Trophoblast cell (in vitro differentiated cells and primary cell): Measurements from ENCODE around the gene LIMK2.

Experiments used
- DNase-seq, 2 donors: peaks; one replicate each; pipeline ENCODE4 v3.0.0-alpha.2; 2016
- H2AFZ ChIP-seq: 2 replicates; pipeline ENCODE4 v1.6.1; 2013; ENCODE audit warnings: low read length, moderate library complexity, mild to moderate bottlenecking; ENCODE audit not compliant: insufficient read depth, poor library complexity
- H2AK5ac ChIP-seq: 2 replicates; pipeline ENCODE4 v1.6.1; 2013; ENCODE audit warnings: mild to moderate bottlenecking, low read length
- H2BK120ac ChIP-seq: 2 replicates; pipeline ENCODE4 v1.6.1; 2013; ENCODE audit warnings: low read length, mild to moderate bottlenecking, moderate library complexity; ENCODE audit not compliant: insufficient read depth, poor library complexity
- H2BK12ac ChIP-seq: 2 replicates; pipeline ENCODE4 v1.6.1; 2013; ENCODE audit warnings: mild to moderate bottlenecking, low read length, moderate library complexity
- H2BK5ac ChIP-seq: 2 replicates; pipeline ENCODE4 v1.6.1; 2013; ENCODE audit warnings: low read length, low read depth, moderate library complexity, mild to moderate bottlenecking; ENCODE audit not compliant: poor library complexity
- H3K14ac ChIP-seq: 2 replicates; pipeline ENCODE4 v1.6.1; 2013; ENCODE audit warnings: mild to moderate bottlenecking, low read length
- H3K18ac ChIP-seq: 2 replicates; pipeline ENCODE4 v1.6.1; 2013; ENCODE audit warnings: mild to moderate bottlenecking, low read length
- H3K23ac ChIP-seq: 2 replicates; pipeline ENCODE4 v1.6.1; 2013; ENCODE audit warnings: low read length
- H3K27ac ChIP-seq: 2 replicates; pipeline ENCODE4 v1.5.1; 2013; ENCODE audit warnings: low read depth, mild to moderate bottlenecking, inconsistent platforms, low read length, moderate library complexity
- H3K27me3 ChIP-seq: 2 replicates; pipeline ENCODE4 v1.6.1; 2013; ENCODE audit warnings: inconsistent platforms, mild to moderate bottlenecking, low read length, moderate library complexity; ENCODE audit not compliant: insufficient read depth
- H3K36me3 ChIP-seq, 2 experiments: 1 replicate in 1 of 2; 2 replicates in 1 of 2; pipeline ENCODE4 v1.6.1; 2013; ENCODE audit warnings: low read length in 2 of 2, mild to moderate bottlenecking in 2 of 2, moderate library complexity in 1 of 2; ENCODE audit not compliant: insufficient read depth in 2 of 2, control insufficient read depth in 1 of 2
- H3K4ac ChIP-seq: 2 replicates; pipeline ENCODE4 v1.6.1; 2013; ENCODE audit warnings: low read depth, mild to moderate bottlenecking, low read length, moderate library complexity
- H3K4me1 ChIP-seq, 2 experiments: 1 replicate in 1 of 2; 2 replicates in 1 of 2; pipeline ENCODE4 v1.6.1; 2013; ENCODE audit warnings: low read length in 2 of 2, mild to moderate bottlenecking in 2 of 2, moderate library complexity in 1 of 2; ENCODE audit not compliant: insufficient read depth in 2 of 2, control insufficient read depth in 1 of 2
- H3K4me2 ChIP-seq: 2 replicates; pipeline ENCODE4 v1.6.1; 2013; ENCODE audit warnings: inconsistent platforms, mild to moderate bottlenecking, low read length, moderate library complexity
- H3K4me3 ChIP-seq: 2 replicates; pipeline ENCODE4 v1.5.1; 2013; ENCODE audit warnings: mild to moderate bottlenecking, low read depth, low read length, inconsistent platforms
- H3K79me1 ChIP-seq: one replicate; pipeline ENCODE4 v1.6.1; 2013; ENCODE audit warnings: low read length
- H3K79me2 ChIP-seq: 2 replicates; pipeline ENCODE4 v1.6.1; 2013; ENCODE audit warnings: low read length, mild to moderate bottlenecking; ENCODE audit not compliant: control insufficient read depth, insufficient read depth, poor library complexity
- H3K9ac ChIP-seq: 2 replicates; pipeline ENCODE4 v1.6.1; 2013; ENCODE audit warnings: mild to moderate bottlenecking, low read length
- H3K9me3 ChIP-seq: 2 replicates; pipeline ENCODE4 v1.6.1; 2013; ENCODE audit warnings: low read depth, mild to moderate bottlenecking, control low read depth, inconsistent platforms, low read length; ENCODE audit not compliant: insufficient read depth
- H4K12ac ChIP-seq: 2 replicates; pipeline ENCODE4 v1.6.1; 2013; ENCODE audit warnings: low read depth, mild to moderate bottlenecking, low read length, moderate library complexity
- H4K8ac ChIP-seq: 2 replicates; pipeline ENCODE4 v1.6.1; 2013; ENCODE audit warnings: low read depth, mild to moderate bottlenecking, low read length, moderate library complexity
- H4K91ac ChIP-seq: one replicate; pipeline ENCODE4 v1.6.1; 2013; ENCODE audit warnings: low read depth, mild to moderate bottlenecking, low read length, moderate library complexity
- WGBS: extraction: QIAGEN DNeasy Blood & Tissue Kit; methylation state at CpG from one replicate; pipeline ENCODE4 v1.1.7; 2013; ENCODE audit warnings: missing lambda C conversion rate; ENCODE audit not compliant: insufficient read length, insufficient coverage; ENCODE audit errors: extremely low coverage; 5-methylcytosine and 5-hydroxymethylcytosine counted together

The LIMK2 gene

GRCh38 chr22:31275018-31275417, 62.9 kb downstream of the LIMK2 start:
- Histone ChIP-seq H3K27me3 (no peaks in the 10 kb centered on the region), H4K12ac (no peak overlapping the region), H3K18ac (peak overlapping the region; percentile 72), H2BK12ac (peak overlapping the region; percentile 42), H3K4me2 (no peak overlapping the region), H3K9me3 (peaks cover 2% of the 10 kb centered on the region), H3K79me1 (peaks cover 23% of the 10 kb centered on the region), H3K4me1 (peaks cover 25 to 26% of the 10 kb centered on the region in 2 experiments), H3K27ac (no peak overlapping the region), H2AFZ (no peak overlapping the region), H3K9ac (no peak overlapping the region), H3K23ac (no peak overlapping the region), H3K14ac (no peak overlapping the region), H2BK120ac (peak overlapping the region; percentile 39), H3K79me2 (peaks cover 5% of the 10 kb centered on the region), H4K8ac (peak overlapping the region; percentile 35), H4K91ac (peak overlapping the region; percentile 37), H2AK5ac (no peak overlapping the region), H2BK5ac (peak overlapping the region; percentile 38), H3K4me3 (no peak overlapping the region), H3K36me3 (peaks cover 66 to 74% of the 10 kb centered on the region in 2 experiments), H3K4ac (no peak overlapping the region)
- WGBS: no CpG with 5 or more reads among the region's 6 CpGs
- DNase-seq: no peak

- H3K27ac ChIP-seq: no peak overlapping the region
- no peak overlapping the region for H4K12ac ChIP-seq
- no peak overlapping the region for H2BK12ac ChIP-seq
- no peak overlapping the region for H2AFZ ChIP-seq
- peaks cover 64 to 76% of the 10 kb centered on the region in 2 experiments for H3K36me3 ChIP-seq
- H3K79me2 ChIP-seq: peaks cover 3% of the 10 kb centered on the region
- DNase-seq: peak; percentile 49 to 92
- peaks cover 20% of the 10 kb centered on the region in 2 experiments for H3K4me1 ChIP-seq
- no peak overlapping the region for H3K4ac ChIP-seq
- WGBS: no CpG with 5 or more reads among the region's 5 CpGs
- peaks cover 2% of the 10 kb centered on the region for H3K9me3 ChIP-seq
- H3K4me2 ChIP-seq: no peak overlapping the region
- no peak overlapping the region for H4K8ac ChIP-seq
- H3K79me1 ChIP-seq: peaks cover 17% of the 10 kb centered on the region
- H2AK5ac ChIP-seq: no peak overlapping the region
- no peak overlapping the region for H3K4me3 ChIP-seq
- H3K23ac ChIP-seq: no peak overlapping the region
- no peaks in the 10 kb centered on the region for H3K27me3 ChIP-seq
- no peak overlapping the region for H3K14ac ChIP-seq
- no peak overlapping the region for H2BK120ac ChIP-seq
- no peak overlapping the region for H3K9ac ChIP-seq
- no peak overlapping the region for H3K18ac ChIP-seq
- no peak overlapping the region for H4K91ac ChIP-seq
- H2BK5ac ChIP-seq: no peak overlapping the region
Measured at GRCh38 chr22:31275576-31275975, 63.5 kb downstream of the LIMK2 start.

- Histone ChIP-seq H3K9ac (no peak overlapping the region), H3K36me3 (peaks cover 56 to 69% of the 10 kb centered on the region in 2 experiments), H4K8ac (no peak overlapping the region)
Measured at GRCh38 chr22:31276426-31277167, 64.5 kb downstream of the LIMK2 start.

GRCh38 chr22:31277741-31278140, 65.6 kb downstream of the LIMK2 start:
- H3K4me1 ChIP-seq: peaks cover 5% of the 10 kb centered on the region in 2 experiments
- H3K79me1 ChIP-seq: peaks cover 6% of the 10 kb centered on the region
- no peak overlapping the region for H3K4me2 ChIP-seq
- H3K36me3 ChIP-seq: peaks cover 47 to 67% of the 10 kb centered on the region in 2 experiments
- no peak overlapping the region for H3K9ac ChIP-seq
- H3K27ac ChIP-seq: no peak overlapping the region
- H2AFZ ChIP-seq: no peak overlapping the region
- H4K12ac ChIP-seq: no peak overlapping the region
- H3K18ac ChIP-seq: no peak overlapping the region
- H4K8ac ChIP-seq: no peak overlapping the region
- H3K79me2 ChIP-seq: no peaks in the 10 kb centered on the region
- H3K23ac ChIP-seq: no peak overlapping the region
- no peak overlapping the region for H4K91ac ChIP-seq
- no peaks in the 10 kb centered on the region for H3K9me3 ChIP-seq
- no peak overlapping the region for H3K14ac ChIP-seq
- no CpG with 5 or more reads among the region's 5 CpGs for WGBS
- H3K27me3 ChIP-seq: no peaks in the 10 kb centered on the region
- no peak overlapping the region for H3K4ac ChIP-seq
- H2AK5ac ChIP-seq: no peak overlapping the region
- DNase-seq: no peak
- H3K4me3 ChIP-seq: no peak overlapping the region
- H2BK120ac ChIP-seq: no peak overlapping the region
- H2BK12ac ChIP-seq: no peak overlapping the region
- H2BK5ac ChIP-seq: no peak overlapping the region

More at GRCh38 chr22:31276426-31277167, 64.5 kb downstream of the LIMK2 start:
- Histone ChIP-seq H3K14ac (no peak overlapping the region), H3K4me3 (no peak overlapping the region), H3K27ac (no peak overlapping the region), H3K79me2 (no peaks in the 10 kb centered on the region), H2BK120ac (no peak overlapping the region), H3K9me3 (no peaks in the 10 kb centered on the region), H3K27me3 (no peaks in the 10 kb centered on the region), H3K79me1 (peaks cover 13% of the 10 kb centered on the region), H2BK5ac (no peak overlapping the region), H3K23ac (no peak overlapping the region), H4K12ac (no peak overlapping the region), H3K4me2 (no peak overlapping the region), H2AK5ac (no peak overlapping the region), H2BK12ac (no peak overlapping the region), H3K4me1 (peaks cover 12 to 13% of the 10 kb centered on the region in 2 experiments), H4K91ac (no peak overlapping the region), H3K18ac (no peak overlapping the region), H2AFZ (no peak overlapping the region), H3K4ac (no peak overlapping the region)
- DNase-seq: no peak
- WGBS: no CpG with 5 or more reads among the region's 69 CpGs
